ENCODE data around the gene HDAC4.
"Not testable (repeated sequence)": the region's sequence is repeated elsewhere in the genome, so short reads cannot be mapped to it uniquely, and the experiment has no call there.

The HDAC4 gene

GRCh38 chr2:239184968-239185903, 215.6 kb downstream of the HDAC4 start:
- DNase-seq (ENCODE audit: low spot score) = no peak

GRCh38 chr2:239184179-239184578, 216.6 kb downstream of the HDAC4 start:
- DNase-seq (ENCODE audit: low spot score) = no peak

- DNase-seq (ENCODE audit: low spot score) = no peak
Observed at GRCh38 chr2:239182981-239183791, 217.6 kb downstream of the HDAC4 start.

GRCh38 chr2:239181903-239182581, 218.8 kb downstream of the HDAC4 start:
- no peak for DNase-seq (ENCODE audit: low spot score)

GRCh38 chr2:239181074-239181902, 219.5 kb downstream of the HDAC4 start:
- no peak for DNase-seq (ENCODE audit: low spot score)

GRCh38 chr2:239180526-239181073, 220.2 kb downstream of the HDAC4 start:
- DNase-seq (ENCODE audit: low spot score) = no peak

GRCh38 chr2:239179851-239180371, 220.9 kb downstream of the HDAC4 start:
- no peak for DNase-seq (ENCODE audit: low spot score)

- DNase-seq (ENCODE audit: low spot score) = no peak
Observed at GRCh38 chr2:239178954-239179353, 221.9 kb downstream of the HDAC4 start.

- no peak for DNase-seq (ENCODE audit: low spot score)
Observed at GRCh38 chr2:239178484-239178883, 222.3 kb downstream of the HDAC4 start.

- no peak for DNase-seq (ENCODE audit: low spot score)
Observed at GRCh38 chr2:239177908-239178307, 222.9 kb downstream of the HDAC4 start.

- no peak for DNase-seq (ENCODE audit: low spot score)
Observed at GRCh38 chr2:239177325-239177724, 223.5 kb downstream of the HDAC4 start.

- not testable (repeated sequence) for DNase-seq (ENCODE audit: low spot score)
Observed at GRCh38 chr2:239176138-239176803, 224.5 kb downstream of the HDAC4 start.

- DNase-seq (ENCODE audit: low spot score) = no peak
Observed at GRCh38 chr2:239175181-239175580, 225.6 kb downstream of the HDAC4 start.

GRCh38 chr2:239173301-239173700, 227.5 kb downstream of the HDAC4 start:
- DNase-seq (ENCODE audit: low spot score) = no peak

GRCh38 chr2:239171643-239172042, 229.2 kb downstream of the HDAC4 start:
- DNase-seq (ENCODE audit: low spot score) = no peak

GRCh38 chr2:239169311-239170048, 231.3 kb downstream of the HDAC4 start:
- DNase-seq (ENCODE audit: low spot score) = no peak

- no peak for DNase-seq (ENCODE audit: low spot score)
Observed at GRCh38 chr2:239168575-239168974, 232.2 kb downstream of the HDAC4 start.

- no peak for DNase-seq (ENCODE audit: low spot score)
Observed at GRCh38 chr2:239167766-239168444, 232.9 kb downstream of the HDAC4 start.

All from putamen (tissue), 1 donor.